ENCODE measurements around the gene ASB9. TPM values are rescaled to one million over a fixed set of nuclear protein-coding genes. Genes with fewer than 3 reads are reported as not detected.
"Not testable (repeated sequence)": the region's sequence is repeated elsewhere in the genome, so short reads cannot be mapped to it uniquely, and the experiment has no call there.

ASB9 gene
- total RNA-seq, 2 donors from 2014 or later = 0.95 to 1.9 TPM

DNA sequence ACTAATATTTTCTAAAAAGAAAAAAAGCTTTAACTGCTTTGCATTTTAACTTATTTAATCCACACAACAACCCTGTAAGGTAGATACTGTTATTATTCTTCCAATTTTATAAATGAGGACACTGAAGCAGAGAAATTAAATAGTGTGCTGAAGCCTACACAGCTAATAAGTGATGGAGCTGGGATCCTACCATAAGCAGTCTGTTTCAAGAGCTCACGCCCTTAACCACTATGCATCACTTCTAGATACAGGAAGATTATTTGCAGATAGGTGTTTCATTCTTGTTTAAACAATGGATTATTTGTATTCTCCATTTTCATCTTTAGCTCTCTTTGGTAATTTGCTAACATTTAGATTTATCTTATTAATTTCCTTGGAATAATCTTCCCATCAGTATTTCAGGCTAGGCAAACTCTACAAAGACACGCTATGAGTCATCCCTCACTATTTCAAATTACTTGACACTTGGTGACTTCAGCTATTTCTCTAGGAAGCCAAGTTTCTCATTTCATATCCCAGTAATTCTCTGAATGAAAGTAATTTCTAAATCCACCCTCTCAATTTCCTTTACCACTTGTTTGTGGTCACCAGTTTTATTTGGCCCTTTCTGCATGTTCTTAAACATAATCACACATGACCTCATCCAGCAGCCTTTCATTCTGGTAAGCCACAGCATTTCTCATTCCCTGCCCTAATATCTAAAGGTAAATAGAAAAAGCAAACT, 67.3 kb downstream of the ASB9 start:
- intact Hi-C loops (cut with DNase I, micrococcal nuclease) = no loop called here
- ATAC-seq (no peak), DNase-seq (no peak)

DNA sequence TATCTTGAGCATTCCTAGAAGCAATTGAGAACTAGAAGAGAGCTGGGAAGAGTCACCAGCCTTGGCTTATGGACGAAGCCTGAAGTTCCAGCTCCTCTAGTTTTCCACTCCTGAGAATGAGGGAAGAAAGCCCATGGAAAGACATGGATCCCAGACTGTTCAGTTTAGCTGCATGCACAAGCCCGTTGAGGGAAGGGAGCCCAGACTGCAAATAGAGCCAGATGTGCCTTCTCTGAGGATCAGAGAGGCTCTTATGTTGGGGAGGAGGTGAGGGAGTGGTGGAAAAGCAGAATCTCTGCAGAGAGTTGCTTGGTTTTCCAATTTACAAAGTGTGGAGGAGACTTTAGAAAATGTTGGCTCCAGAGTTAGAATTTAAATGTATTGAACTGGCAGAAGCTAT, 69.0 kb downstream of the ASB9 start:
- ATAC-seq = no peak
- DNase-seq = no peak
- intact Hi-C loops (cut with DNase I, micrococcal nuclease) = no loop called here

- ATAC-seq; intact Hi-C loops (cut with DNase I, micrococcal nuclease); DNase-seq: not testable (repeated sequence)
These were observed 71.2 kb downstream of the ASB9 start for GRCh38 chrX:15198608-15199202.

DNA sequence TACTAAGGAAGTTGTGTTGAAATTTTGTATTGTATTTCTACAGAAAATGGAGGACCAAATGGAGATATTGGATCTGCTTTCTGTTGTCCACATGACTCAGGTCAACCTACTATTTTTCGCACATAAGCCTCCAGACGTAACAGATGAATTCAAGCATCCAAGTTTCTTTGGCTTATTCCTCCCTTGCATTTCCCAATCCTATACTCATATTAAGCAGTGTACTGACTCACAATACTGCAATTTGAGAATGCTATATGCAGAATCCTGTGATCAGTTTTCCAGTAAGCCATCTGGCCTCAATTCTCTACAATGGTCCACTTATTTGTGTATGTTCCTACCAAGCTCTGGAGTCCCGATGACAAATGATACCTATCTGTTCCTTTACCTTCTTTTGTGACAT, 75.7 kb downstream of the ASB9 start:
- no peak for DNase-seq
- intact Hi-C loops (cut with DNase I, micrococcal nuclease) = no loop called here
- no peak for ATAC-seq

Other genes with a start within 250 kb of the ASB9 start
- gene ASB11, start 45.6 kb upstream of the ASB9 start, total RNA-seq = under 1 TPM; 0.12 to 0.17 TPM
- 10 to 100 TPM; 12.3 to 14.9 TPM for gene PIGA, start 65.4 kb upstream of the ASB9 start, total RNA-seq
- gene VEGFD, start 114.3 kb upstream of the ASB9 start, total RNA-seq = 1 to 10 TPM; 1.1 to 3.9 TPM
- gene PIR, start 223.2 kb upstream of the ASB9 start, total RNA-seq = 1 to 10 TPM; 5.4 to 7.9 TPM
- 1 to 10 TPM; 2.2 to 3.1 TPM for gene BMX, start 230.7 kb upstream of the ASB9 start, total RNA-seq